H1 (cell line): ENCODE data around the gene ITPKA. TPM values are rescaled to one million over a fixed set of nuclear protein-coding genes. Genes with fewer than 3 reads are reported as not detected.
"Not testable (repeated sequence)": the region's sequence is repeated elsewhere in the genome, so short reads cannot be mapped to it uniquely, and the experiment has no call there.

Experiments
- CTCF ChIA-PET: fragments of 300-600 bp; sonication (Branson Sonifier 250); formaldehyde crosslinking; loops from one replicate; lab custom pipeline; 2021; ENCODE audit not compliant: partially characterized antibody; lab: Charles Lee
- POLR2A ChIA-PET: fragments of 300-600 bp; sonication (Branson Sonifier 250); formaldehyde crosslinking; loops from one replicate; lab custom pipeline; 2021; ENCODE audit warnings: inconsistent platforms; ENCODE audit not compliant: partially characterized antibody; lab: Charles Lee
- DNase-seq, 2 experiments: peaks; one replicate each; pipeline versions ENCODE4 v3.0.0 to v3.0.0-alpha.2; 2010 to 2022; ENCODE audit warnings: low spot score in 2 of 2, low read depth in 1 of 2, mixed read lengths in 1 of 2
- FAIRE-seq: peaks from 2 replicates; lab custom pipeline; 2011; peaks lifted over from hg19 to GRCh38; lab: Jason Lieb, UNC
- H2AFZ ChIP-seq: 2 replicates; pipeline ENCODE4 v1.8.1; 2012; ENCODE audit warnings: low read length, inconsistent platforms
- H2AK5ac ChIP-seq: 2 replicates; pipeline ENCODE4 v1.6.1; 2013; ENCODE audit warnings: low read depth, low read length
- H2BK120ac ChIP-seq: replicated peaks from 2 replicates; pipeline ENCODE3; 2013; ENCODE audit warnings: low read depth, low read length, inconsistent platforms
- H2BK12ac ChIP-seq: 2 replicates; pipeline ENCODE4 v1.6.1; 2013; ENCODE audit warnings: low read depth, low read length
- H2BK15ac ChIP-seq: 2 replicates; pipeline ENCODE4 v1.6.1; 2013; ENCODE audit warnings: low read length
- H2BK20ac ChIP-seq: 2 replicates; pipeline ENCODE4 v1.6.1; 2013; ENCODE audit warnings: low read length
- H2BK5ac ChIP-seq: 2 replicates; pipeline ENCODE4 v1.6.1; 2013; ENCODE audit warnings: low read depth, low read length
- H3K14ac ChIP-seq: 2 replicates; pipeline ENCODE4 v1.6.1; 2013; ENCODE audit warnings: inconsistent platforms; ENCODE audit not compliant: insufficient read length
- H3K18ac ChIP-seq: 2 replicates; pipeline ENCODE4 v1.6.1; 2013; ENCODE audit warnings: low read length; ENCODE audit errors: extremely low read depth
- H3K23ac ChIP-seq: 2 replicates; pipeline ENCODE4 v1.6.1; 2013; ENCODE audit warnings: inconsistent platforms; ENCODE audit not compliant: insufficient read length
- H3K23me2 ChIP-seq: 2 replicates; pipeline ENCODE4 v1.6.1; 2013; ENCODE audit warnings: low read depth, low read length
- H3K27ac ChIP-seq: 2 replicates; pipeline ENCODE4 v1.6.1; 2011; ENCODE audit warnings: low read depth, low read length, inconsistent platforms
- H3K27me3 ChIP-seq, 4 experiments: replicated peaks in 1 of 4; 1 replicate in 1 of 4; 2 replicates in 3 of 4; pipeline versions ENCODE4 v1.6.1 to v1.8.1; 2011 to 2013; ENCODE audit warnings: low read length in 3 of 4, mild to moderate bottlenecking in 3 of 4, inconsistent platforms in 2 of 4, mixed read lengths in 2 of 4, moderate library complexity in 1 of 4; ENCODE audit not compliant: control insufficient read depth in 3 of 4, insufficient read depth in 3 of 4; ENCODE audit errors: extremely low read depth in 1 of 4
- H3K36me3 ChIP-seq, 4 experiments: 2 replicates each; pipeline versions ENCODE4 v1.6.1 to v1.8.1; 2011 to 2013; ENCODE audit warnings: mild to moderate bottlenecking in 4 of 4, low read length in 3 of 4, moderate library complexity in 2 of 4, control low read depth in 1 of 4, inconsistent platforms in 1 of 4; ENCODE audit not compliant: insufficient read depth in 4 of 4, control insufficient read depth in 2 of 4
- H3K4ac ChIP-seq: replicated peaks from 2 replicates; pipeline ENCODE3; 2013; ENCODE audit warnings: low read length, low read depth, mixed read lengths, inconsistent platforms; ENCODE audit not compliant: insufficient read length
- H3K4me1 ChIP-seq, 4 experiments: replicated peaks in 1 of 4; 1 replicate in 1 of 4; 2 replicates in 3 of 4; pipeline versions ENCODE4 v1.6.1 to v1.8.1; 2011 to 2013; ENCODE audit warnings: low read length in 3 of 4, inconsistent platforms in 2 of 4, mixed read lengths in 1 of 4; ENCODE audit not compliant: insufficient read depth in 4 of 4, control insufficient read depth in 3 of 4
- H3K4me2 ChIP-seq, 2 experiments: 2 replicates each; pipeline versions ENCODE4 v1.6.1 to v1.8.1; 2011 to 2013; ENCODE audit warnings: low read depth in 2 of 2, low read length in 2 of 2, control low read depth in 1 of 2, inconsistent platforms in 1 of 2, mild to moderate bottlenecking in 1 of 2; ENCODE audit not compliant: insufficient read depth in 1 of 2
- H3K4me3 ChIP-seq, 4 experiments: fragments of 200-600, 300-600 bp in 1 of 4; sonication (generic), shearing (Covaris generic), sonication (Bioruptor Twin) in 1 of 4; 2 replicates each; pipeline versions ENCODE4 v1.5.1 to v1.8.1; 2011 to 2016; ENCODE audit warnings: low read length in 4 of 4, low read depth in 3 of 4, control low read depth in 2 of 4, inconsistent platforms in 2 of 4, mild to moderate bottlenecking in 2 of 4, mixed read lengths in 1 of 4, moderate library complexity in 1 of 4; ENCODE audit not compliant: insufficient read depth in 2 of 4; ENCODE audit errors: extremely low read depth in 1 of 4
- H3K56ac ChIP-seq: replicated peaks from 2 replicates; pipeline ENCODE3; 2013; ENCODE audit warnings: low read depth, mild to moderate bottlenecking, mixed read lengths, low read length, inconsistent platforms; ENCODE audit not compliant: insufficient read length
- H3K79me1 ChIP-seq: 2 replicates; pipeline ENCODE4 v1.6.1; 2013; ENCODE audit warnings: low read depth, low read length, control low read depth
- H3K79me2 ChIP-seq, 2 experiments: 2 replicates each; pipeline versions ENCODE4 v1.6.1 to v1.8.1; 2012 to 2013; ENCODE audit warnings: low read length in 2 of 2, mild to moderate bottlenecking in 2 of 2, inconsistent platforms in 1 of 2; ENCODE audit not compliant: insufficient read depth in 2 of 2, control insufficient read depth in 1 of 2
- H3K9ac ChIP-seq, 4 experiments: replicated peaks in 1 of 4; 1 replicate in 1 of 4; 2 replicates in 3 of 4; pipeline versions ENCODE4 v1.6.1 to v1.8.1; 2011 to 2013; ENCODE audit warnings: low read depth in 3 of 4, low read length in 3 of 4, control low read depth in 2 of 4, mild to moderate bottlenecking in 2 of 4, moderate library complexity in 2 of 4, inconsistent platforms in 1 of 4; ENCODE audit errors: extremely low read depth in 1 of 4
- H3K9me3 ChIP-seq, 2 experiments: 2 replicates each; pipeline versions ENCODE4 v1.6.1 to v1.8.1; 2012 to 2013; ENCODE audit warnings: mild to moderate bottlenecking in 2 of 2, moderate library complexity in 2 of 2, control low read depth in 1 of 2, inconsistent platforms in 1 of 2, low read depth in 1 of 2, low read length in 1 of 2, mixed read lengths in 1 of 2; ENCODE audit not compliant: insufficient read depth in 2 of 2
- H4K20me1 ChIP-seq, 2 experiments: replicated peaks in 1 of 2; 2 replicates each; pipeline versions ENCODE3 to v1.8.1; 2011 to 2013; ENCODE audit warnings: inconsistent platforms in 2 of 2, low read length in 2 of 2, mild to moderate bottlenecking in 1 of 2; ENCODE audit not compliant: insufficient read depth in 2 of 2, control insufficient read depth in 1 of 2
- H4K5ac ChIP-seq: 2 replicates; pipeline ENCODE4 v1.6.1; 2013; ENCODE audit warnings: low read length, low read depth, mixed read lengths, inconsistent platforms; ENCODE audit not compliant: insufficient read length
- H4K8ac ChIP-seq: 2 replicates; pipeline ENCODE4 v1.8.0; 2013; ENCODE audit warnings: mild to moderate bottlenecking, moderate library complexity, low read length, inconsistent platforms; ENCODE audit not compliant: insufficient read depth; ENCODE audit errors: extremely low read depth
- H4K91ac ChIP-seq: replicated peaks from 2 replicates; pipeline ENCODE3; 2013; ENCODE audit warnings: low read length, mixed read lengths, inconsistent platforms; ENCODE audit not compliant: insufficient read length
- WGBS, 2 experiments: shearing (Covaris generic) in 1 of 2; methylation state at CpG; one replicate each; pipeline versions ENCODE4 v1.1.6 to v1.1.7; 2013 to 2015; ENCODE audit warnings: low lambda C conversion rate in 2 of 2, mixed read lengths in 2 of 2, inconsistent platforms in 1 of 2, low coverage in 1 of 2, missing lambda C conversion rate in 1 of 2; ENCODE audit not compliant: insufficient replicate concordance in 2 of 2, insufficient coverage in 1 of 2, insufficient read length in 1 of 2; ENCODE audit errors: extremely low coverage in 1 of 2, missing lambda C conversion rate in 1 of 2; 5-methylcytosine and 5-hydroxymethylcytosine counted together
- polyA plus RNA-seq, 7 experiments: library from polyadenylated mRNA; depleted of rRNA in 3 of 7; stranded (reverse) in 5 of 7; unstranded in 2 of 7; fragments of >200 nt in 5 of 7; fragments of 200-250 nt in 2 of 7; gene quantifications; 1 replicate in 5 of 7; 2 replicates in 1 of 7; 4 replicates in 1 of 7; pipeline versions ENCODE4 v1.2.1 to v1.2.3, GENCODE V29; 2011 to 2013; ENCODE audit warnings: missing spikeins in 2 of 7, mixed read lengths in 2 of 7
- total RNA-seq: library from RNA; stranded (reverse); fragmentation: NEBNext Ultra II Directional; extraction: Animal tissue kit (Norgen Biotek cat#: 25700); gene quantifications from 2 replicates; pipeline ENCODE4 v1.2.1, GENCODE V29; 2021

ITPKA gene
- total and polyA plus RNA-seq, 2 of the 8 experiments (the other 6 are each of a cell fraction or from before 2014, with no cell fraction given), result 0.39 to 0.99 TPM

DNA sequence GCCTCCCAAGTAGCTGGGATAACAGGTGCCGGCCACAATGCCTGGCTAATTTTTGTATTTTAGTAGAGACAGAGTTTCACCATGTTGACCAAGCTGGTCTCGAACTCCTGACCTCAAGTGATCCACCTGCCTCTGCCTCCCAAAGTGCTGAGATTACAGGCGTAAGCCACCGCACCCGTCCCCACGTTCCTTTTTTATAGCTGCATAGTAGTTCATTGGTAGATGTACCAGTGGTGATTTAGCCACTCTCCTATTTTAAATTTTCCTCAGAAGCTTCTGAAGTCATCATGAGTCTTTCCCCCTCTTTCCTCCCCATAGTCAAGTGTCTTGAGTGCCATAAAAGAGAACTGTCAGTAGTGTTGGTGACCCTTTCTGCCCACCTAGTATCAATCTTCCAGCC lies 24.0 kb upstream of the ITPKA start:
- H3K23ac ChIP-seq, H2BK120ac ChIP-seq, H3K9me3 ChIP-seq, H2BK20ac ChIP-seq, H3K4me3 ChIP-seq, H3K9ac ChIP-seq, FAIRE-seq, H3K56ac ChIP-seq, H2BK12ac ChIP-seq, H3K4ac ChIP-seq, H3K27ac ChIP-seq, H2BK15ac ChIP-seq, H4K20me1 ChIP-seq, H2AK5ac ChIP-seq, H3K27me3 ChIP-seq, H4K5ac ChIP-seq, H3K18ac ChIP-seq, H3K4me2 ChIP-seq, H2AFZ ChIP-seq, DNase-seq, H3K4me1 ChIP-seq, H4K91ac ChIP-seq, H3K23me2 ChIP-seq, H3K79me2 ChIP-seq, H2BK5ac ChIP-seq, H4K8ac ChIP-seq, H3K79me1 ChIP-seq, H3K14ac ChIP-seq: not testable (repeated sequence)
- ChIA-PET POLR2A (interaction anchor here (0.5 to 1.5 kb wide), 2 partner anchors 80 to 229 kb away, joined by 3 read pairs; no protein-coding TSS in a partner anchor), CTCF (interaction anchor here (0.6 to 2.3 kb wide), 8 partner anchors 9 to 54 kb away, joined by 3 to 7 read pairs (median 4); no protein-coding TSS in a partner anchor)
- 89% methylated on average over 6 of the region's 6 CpGs; no CpG with 5 or more reads in 1 of the 2 experiments for WGBS, 2 experiments
- peaks cover 10 to 52% (median 37%) of the 10 kb centered on the region in 4 experiments for H3K36me3 ChIP-seq
